ENCODE results near the gene SEPTIN5. TPM values are rescaled to one million over a fixed set of nuclear protein-coding genes. Genes with fewer than 3 reads are reported as not detected.

The SEPTIN5 gene
- total and polyA plus RNA-seq, 12 donors, result 56.5 to 218 (median 143) TPM

- no peaks in the 10 kb centered on the region for H3K36me3 ChIP-seq
- H3K9me3 ChIP-seq, result no peaks in the 10 kb centered on the region
- DNase-seq (no peak), ATAC-seq (no peak)
- H3K27ac ChIP-seq, result peak overlapping the region in 2 of 10 donors; percentile 46 to 50
- WGBS, 2 donors, result 70 to 74% methylated on average over 31 of the region's 31 CpGs
- intact Hi-C loops (cut with DNase I), result no loop called here
- TF ChIP-seq CTCF (IDR thresholded peaks at IDR 0.05), result no peak
- peaks cover 0 to 11% (median 0%) of the 10 kb centered on the region in 7 donors for H3K27me3 ChIP-seq
- H3K4me3 ChIP-seq, result no peak overlapping the region
- H3K4me1 ChIP-seq, result peaks cover 0 to 12% (median 6%) of the 10 kb centered on the region in 9 donors
These were observed 24.6 kb downstream of the SEPTIN5 start for GRCh38 chr22:19738664-19739447.

GRCh38 chr22:19739448-19739895, 25.2 kb downstream of the SEPTIN5 start:
- no peak overlapping the region for H3K27ac ChIP-seq
- WGBS, 2 donors, result 59 to 74% methylated on average over 16 of the region's 16 CpGs
- H3K4me1 ChIP-seq, result peaks cover 0 to 15% (median 6%) of the 10 kb centered on the region in 9 donors
- DNase-seq (no peak), ATAC-seq (no peak)
- no peak for TF ChIP-seq CTCF (IDR thresholded peaks at IDR 0.05)
- H3K9me3 ChIP-seq, result no peaks in the 10 kb centered on the region
- intact Hi-C loops (cut with DNase I), result no loop called here
- H3K36me3 ChIP-seq, result no peaks in the 10 kb centered on the region
- H3K4me3 ChIP-seq, result no peak overlapping the region
- peaks cover 0 to 11% (median 0%) of the 10 kb centered on the region in 7 donors for H3K27me3 ChIP-seq

- ATAC-seq, result no peak
- H3K4me3 ChIP-seq, result no peak overlapping the region
- WGBS, 2 donors, result 89 to 93% methylated on average over 7 of the region's 7 CpGs
- intact Hi-C loops (cut with DNase I), result no loop called here
- no peak for TF ChIP-seq CTCF (IDR thresholded peaks at IDR 0.05)
- H3K27ac ChIP-seq, result no peak overlapping the region
- no peak for DNase-seq
- H3K4me1 ChIP-seq, result peaks cover 0 to 20% (median 6%) of the 10 kb centered on the region in 9 donors
- H3K36me3 ChIP-seq, result no peaks in the 10 kb centered on the region
- peaks cover 0 to 11% (median 0%) of the 10 kb centered on the region in 7 donors for H3K27me3 ChIP-seq
- no peaks in the 10 kb centered on the region for H3K9me3 ChIP-seq
These were observed 25.7 kb downstream of the SEPTIN5 start for GRCh38 chr22:19739911-19740449.

- peaks cover 0 to 26% (median 10%) of the 10 kb centered on the region in 9 donors for H3K4me1 ChIP-seq
- H3K27me3 ChIP-seq, result peaks cover 0 to 11% (median 0%) of the 10 kb centered on the region in 7 donors
- H3K27ac ChIP-seq, result no peak overlapping the region
- no peak for TF ChIP-seq CTCF (IDR thresholded peaks at IDR 0.05)
- no peaks in the 10 kb centered on the region for H3K36me3 ChIP-seq
- no peak overlapping the region for H3K4me3 ChIP-seq
- H3K9me3 ChIP-seq, result no peaks in the 10 kb centered on the region
- 86 to 88% methylated on average over 15 of the region's 15 CpGs for WGBS, 2 donors
- ATAC-seq (no peak), DNase-seq (no peak)
- intact Hi-C loops (cut with DNase I), result no loop called here
These were observed 26.3 kb downstream of the SEPTIN5 start for GRCh38 chr22:19740586-19740985.
